PC-9 (cell line): ENCODE measurements around the gene CCNA2.

ENCODE experiments used
- EZH2 ChIP-seq: fragments of 200-600 bp; sonication (generic); IDR thresholded peaks from 2 replicates; pipeline ENCODE4 v1.8.0; 2017; ENCODE audit warnings: antibody characterized with exemption, low read depth
- TF ChIP-seq, protein P1 (sequence below): fragments of 200-600 bp; sonication (generic); conservative IDR thresholded peaks from 2 replicates; pipeline ENCODE4 v1.6.1; 2017; ENCODE audit warnings: mixed run types, antibody characterized with exemption, mild to moderate bottlenecking, moderate library complexity

DNA sequence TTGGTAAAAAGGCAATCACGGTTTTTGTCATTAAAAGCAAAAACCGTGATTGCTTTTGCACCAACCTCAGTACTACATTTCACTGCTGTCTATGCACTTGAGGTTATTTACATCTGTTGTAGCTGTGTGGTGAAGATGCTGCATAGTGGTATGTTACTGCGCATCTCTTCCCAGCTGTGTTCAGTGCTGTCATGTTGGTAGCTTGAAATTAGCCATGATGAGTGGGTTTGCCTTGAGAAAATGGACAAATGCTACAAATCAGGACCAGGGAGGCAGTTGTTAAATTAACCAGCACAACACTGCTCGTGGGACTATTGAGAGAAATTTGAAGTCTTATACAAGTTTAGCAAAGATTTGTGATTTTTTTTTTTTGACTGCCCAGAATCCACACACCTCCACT, 56.5 kb downstream of the CCNA2 start:
- TF ChIP-seq, protein P1, sequence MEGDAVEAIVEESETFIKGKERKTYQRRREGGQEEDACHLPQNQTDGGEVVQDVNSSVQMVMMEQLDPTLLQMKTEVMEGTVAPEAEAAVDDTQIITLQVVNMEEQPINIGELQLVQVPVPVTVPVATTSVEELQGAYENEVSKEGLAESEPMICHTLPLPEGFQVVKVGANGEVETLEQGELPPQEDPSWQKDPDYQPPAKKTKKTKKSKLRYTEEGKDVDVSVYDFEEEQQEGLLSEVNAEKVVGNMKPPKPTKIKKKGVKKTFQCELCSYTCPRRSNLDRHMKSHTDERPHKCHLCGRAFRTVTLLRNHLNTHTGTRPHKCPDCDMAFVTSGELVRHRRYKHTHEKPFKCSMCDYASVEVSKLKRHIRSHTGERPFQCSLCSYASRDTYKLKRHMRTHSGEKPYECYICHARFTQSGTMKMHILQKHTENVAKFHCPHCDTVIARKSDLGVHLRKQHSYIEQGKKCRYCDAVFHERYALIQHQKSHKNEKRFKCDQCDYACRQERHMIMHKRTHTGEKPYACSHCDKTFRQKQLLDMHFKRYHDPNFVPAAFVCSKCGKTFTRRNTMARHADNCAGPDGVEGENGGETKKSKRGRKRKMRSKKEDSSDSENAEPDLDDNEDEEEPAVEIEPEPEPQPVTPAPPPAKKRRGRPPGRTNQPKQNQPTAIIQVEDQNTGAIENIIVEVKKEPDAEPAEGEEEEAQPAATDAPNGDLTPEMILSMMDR, result no peak
- TF ChIP-seq EZH2, result no peak
